BE2C (cell line): ENCODE data around the gene GRIK1.

ENCODE experiments used
- DNase-seq: peaks from one replicate; pipeline ENCODE4 v3.0.0-alpha.2; 2020
- H3K27me3 ChIP-seq: fragments of 250-450 bp; sonication (Bioruptor Pico); 2 replicates; pipeline ENCODE4 v1.5.1; 2020; ENCODE audit warnings: mild to moderate bottlenecking
- H3K36me3 ChIP-seq: fragments of 250-450 bp; sonication (Bioruptor Pico); 2 replicates; pipeline ENCODE4 v1.5.1; 2020; ENCODE audit warnings: mild to moderate bottlenecking
- H3K4me1 ChIP-seq: fragments of 250-450 bp; sonication (Bioruptor Pico); 2 replicates; pipeline ENCODE4 v1.5.1; 2020
- H3K4me3 ChIP-seq: 2 replicates; pipeline ENCODE4 v1.5.1; 2011; ENCODE audit warnings: low read depth, low read length
- H3K9me3 ChIP-seq: fragments of 250-450 bp; sonication (Bioruptor Pico); 2 replicates; pipeline ENCODE4 v1.5.1; 2020
- TF ChIP-seq, protein P1 (sequence below): IDR thresholded peaks from 2 replicates; pipeline ENCODE4 v1.5.1; 2012; ENCODE audit warnings: mild to moderate bottlenecking, low read depth, low read length

GRIK1 gene

GRCh38 chr21:29630441-29630840 is 309.4 kb downstream of the GRIK1 start:
- TF ChIP-seq, protein P1, sequence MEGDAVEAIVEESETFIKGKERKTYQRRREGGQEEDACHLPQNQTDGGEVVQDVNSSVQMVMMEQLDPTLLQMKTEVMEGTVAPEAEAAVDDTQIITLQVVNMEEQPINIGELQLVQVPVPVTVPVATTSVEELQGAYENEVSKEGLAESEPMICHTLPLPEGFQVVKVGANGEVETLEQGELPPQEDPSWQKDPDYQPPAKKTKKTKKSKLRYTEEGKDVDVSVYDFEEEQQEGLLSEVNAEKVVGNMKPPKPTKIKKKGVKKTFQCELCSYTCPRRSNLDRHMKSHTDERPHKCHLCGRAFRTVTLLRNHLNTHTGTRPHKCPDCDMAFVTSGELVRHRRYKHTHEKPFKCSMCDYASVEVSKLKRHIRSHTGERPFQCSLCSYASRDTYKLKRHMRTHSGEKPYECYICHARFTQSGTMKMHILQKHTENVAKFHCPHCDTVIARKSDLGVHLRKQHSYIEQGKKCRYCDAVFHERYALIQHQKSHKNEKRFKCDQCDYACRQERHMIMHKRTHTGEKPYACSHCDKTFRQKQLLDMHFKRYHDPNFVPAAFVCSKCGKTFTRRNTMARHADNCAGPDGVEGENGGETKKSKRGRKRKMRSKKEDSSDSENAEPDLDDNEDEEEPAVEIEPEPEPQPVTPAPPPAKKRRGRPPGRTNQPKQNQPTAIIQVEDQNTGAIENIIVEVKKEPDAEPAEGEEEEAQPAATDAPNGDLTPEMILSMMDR: no peak
- DNase-seq: no peak
- H3K9me3 ChIP-seq: no peaks in the 10 kb centered on the region
- no peaks in the 10 kb centered on the region; the same call in 1 of the 2 replicates for H3K27me3 ChIP-seq
- no peaks in the 10 kb centered on the region for H3K4me1 ChIP-seq
- no peaks in the 10 kb centered on the region for H3K36me3 ChIP-seq
- H3K4me3 ChIP-seq: no peak overlapping the region

DNA sequence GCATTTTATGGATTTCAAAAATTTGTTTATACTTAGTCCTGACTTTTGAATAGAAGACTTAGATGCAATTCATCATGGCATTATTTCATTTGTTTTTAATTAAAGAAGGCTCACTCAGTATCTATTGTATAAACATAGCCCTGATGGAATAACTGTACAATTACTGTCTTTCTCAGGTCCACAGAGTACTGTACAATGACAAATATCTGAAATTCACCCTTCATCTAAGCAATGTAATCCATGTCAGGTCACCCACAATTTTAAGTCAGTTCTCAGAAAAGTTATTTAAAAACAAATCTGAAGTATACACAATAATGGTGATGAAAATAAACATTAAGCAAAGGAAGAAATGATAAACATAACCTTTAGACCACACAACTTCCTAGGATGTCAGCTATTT is 311.9 kb downstream of the GRIK1 start:
- no peak for DNase-seq
- no peaks in the 10 kb centered on the region for H3K4me1 ChIP-seq

GRCh38 chr21:29626801-29627470 is 312.9 kb downstream of the GRIK1 start:
- no peaks in the 10 kb centered on the region for H3K4me1 ChIP-seq
- no peak overlapping the region for H3K4me3 ChIP-seq
- H3K36me3 ChIP-seq: no peaks in the 10 kb centered on the region
- no peak for DNase-seq
- H3K9me3 ChIP-seq: no peaks in the 10 kb centered on the region
- H3K27me3 ChIP-seq: no peaks in the 10 kb centered on the region
- TF ChIP-seq, protein P1: no peak

More for the DNA sequence above, 311.9 kb downstream of the GRIK1 start:
- H3K27me3 ChIP-seq: no peaks in the 10 kb centered on the region
- no peak overlapping the region for H3K4me3 ChIP-seq
- H3K9me3 ChIP-seq: no peaks in the 10 kb centered on the region
- no peaks in the 10 kb centered on the region for H3K36me3 ChIP-seq
- TF ChIP-seq, protein P1: no peak

DNA sequence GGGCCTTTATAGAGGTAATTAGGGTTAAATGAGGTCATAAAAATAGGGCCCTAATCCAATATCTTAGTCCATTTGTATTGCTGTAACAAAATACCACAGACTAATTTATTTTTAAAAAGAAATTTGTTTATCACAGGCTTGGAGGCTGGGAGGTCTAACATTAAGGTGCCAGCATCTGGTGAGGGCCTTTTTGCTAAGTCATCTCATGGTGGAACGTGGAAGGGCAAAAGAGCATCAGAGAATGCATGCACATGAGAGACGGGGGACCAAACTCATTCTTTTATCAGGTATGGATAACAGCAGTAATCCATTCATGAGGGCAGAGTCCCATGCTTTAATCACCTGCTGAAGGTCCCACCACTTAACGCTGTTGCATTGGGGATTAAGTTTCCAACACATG is 313.8 kb downstream of the GRIK1 start:
- DNase-seq: no peak
- no peaks in the 10 kb centered on the region for H3K9me3 ChIP-seq
- TF ChIP-seq, protein P1: no peak

GRCh38 chr21:29624776-29625175 is 315.0 kb downstream of the GRIK1 start:
- TF ChIP-seq, protein P1: no peak

More for the DNA sequence above, 313.8 kb downstream of the GRIK1 start:
- H3K27me3 ChIP-seq: no peaks in the 10 kb centered on the region
- H3K4me3 ChIP-seq: no peak overlapping the region
- H3K36me3 ChIP-seq: no peaks in the 10 kb centered on the region
- H3K4me1 ChIP-seq: no peaks in the 10 kb centered on the region

GRCh38 chr21:29621525-29621924 is 318.3 kb downstream of the GRIK1 start:
- no peaks in the 10 kb centered on the region for H3K27me3 ChIP-seq
- H3K36me3 ChIP-seq: no peaks in the 10 kb centered on the region
- H3K9me3 ChIP-seq: no peaks in the 10 kb centered on the region
- TF ChIP-seq, protein P1: no peak
- H3K4me3 ChIP-seq: no peak overlapping the region
- no peak for DNase-seq
- no peaks in the 10 kb centered on the region for H3K4me1 ChIP-seq

More at GRCh38 chr21:29624776-29625175, 315.0 kb downstream of the GRIK1 start:
- Histone ChIP-seq H3K36me3 (no peaks in the 10 kb centered on the region), H3K9me3 (no peaks in the 10 kb centered on the region), H3K4me3 (no peak overlapping the region), H3K4me1 (no peaks in the 10 kb centered on the region), H3K27me3 (no peaks in the 10 kb centered on the region)
- no peak for DNase-seq
